H9 (cell line): ENCODE measurements around the gene SMCP. TPM values are rescaled to one million over a fixed set of nuclear protein-coding genes. Genes with fewer than 3 reads are reported as not detected.

Experiments used
- DNase-seq: peaks from one replicate; pipeline ENCODE4 v3.0.0-alpha.2; 2017
- H2AFZ ChIP-seq: one replicate; pipeline ENCODE4 v1.6.1; 2013; ENCODE audit warnings: mild to moderate bottlenecking, low read length, control low read depth, moderate library complexity
- H2AK5ac ChIP-seq: 2 replicates; pipeline ENCODE4 v1.6.1; 2013; ENCODE audit warnings: low read length, control low read depth, mixed read lengths; ENCODE audit not compliant: insufficient read length
- H2BK120ac ChIP-seq: one replicate; pipeline ENCODE4 v1.6.1; 2013; ENCODE audit warnings: low read depth, mild to moderate bottlenecking, low read length, control low read depth, inconsistent platforms; ENCODE audit not compliant: poor library complexity, severe bottlenecking
- H2BK12ac ChIP-seq: 2 replicates; pipeline ENCODE4 v1.6.1; 2013; ENCODE audit warnings: low read length, control low read depth, mixed read lengths, low read depth; ENCODE audit not compliant: insufficient read length
- H2BK15ac ChIP-seq: 2 replicates; pipeline ENCODE4 v1.6.1; 2013; ENCODE audit warnings: low read depth, low read length, control low read depth
- H2BK20ac ChIP-seq: one replicate; pipeline ENCODE4 v1.6.1; 2013; ENCODE audit warnings: low read depth, mild to moderate bottlenecking, low read length, control low read depth, inconsistent platforms; ENCODE audit not compliant: poor library complexity, severe bottlenecking
- H2BK5ac ChIP-seq: 2 replicates; pipeline ENCODE4 v1.6.1; 2013; ENCODE audit warnings: low read length, control low read depth, mixed read lengths; ENCODE audit not compliant: insufficient read length
- H3K14ac ChIP-seq: 2 replicates; pipeline ENCODE4 v1.6.1; 2013; ENCODE audit warnings: low read length, control low read depth; ENCODE audit not compliant: insufficient read depth
- H3K18ac ChIP-seq: 2 replicates; pipeline ENCODE4 v1.6.1; 2013; ENCODE audit warnings: low read depth, mild to moderate bottlenecking, mixed read lengths, low read length, control low read depth; ENCODE audit not compliant: insufficient read length
- H3K23ac ChIP-seq: 2 replicates; pipeline ENCODE4 v1.6.1; 2013; ENCODE audit warnings: low read length, control low read depth, mixed read lengths, low read depth; ENCODE audit not compliant: insufficient read length
- H3K23me2 ChIP-seq: 2 replicates; pipeline ENCODE4 v1.6.1; 2013; ENCODE audit warnings: low read depth, mild to moderate bottlenecking, mixed read lengths, low read length, control low read depth; ENCODE audit not compliant: insufficient read length, poor library complexity, severe bottlenecking
- H3K27ac ChIP-seq: 2 replicates; pipeline ENCODE4 v1.5.1; 2013; ENCODE audit warnings: low read length, control low read depth, mixed read lengths, low read depth; ENCODE audit not compliant: insufficient read length
- H3K27me3 ChIP-seq: 2 replicates; pipeline ENCODE4 v1.6.1; 2013; ENCODE audit warnings: low read length, control low read depth, inconsistent platforms; ENCODE audit not compliant: insufficient read depth
- H3K4ac ChIP-seq: 2 replicates; pipeline ENCODE4 v1.6.1; 2013; ENCODE audit warnings: low read depth, mild to moderate bottlenecking, control low read depth, inconsistent platforms, low read length, moderate library complexity
- H3K4me1 ChIP-seq: 2 replicates; pipeline ENCODE4 v1.6.1; 2013; ENCODE audit warnings: low read length, control low read depth, inconsistent platforms; ENCODE audit not compliant: insufficient read depth
- H3K4me2 ChIP-seq: 2 replicates; pipeline ENCODE4 v1.6.1; 2013; ENCODE audit warnings: low read length, control low read depth, mixed read lengths; ENCODE audit not compliant: insufficient read length, insufficient read depth
- H3K56ac ChIP-seq: 2 replicates; pipeline ENCODE4 v1.6.1; 2013; ENCODE audit warnings: low read depth, mild to moderate bottlenecking, mixed read lengths, low read length, control low read depth; ENCODE audit not compliant: insufficient read length
- H3K79me1 ChIP-seq: 2 replicates; pipeline ENCODE4 v1.6.1; 2013; ENCODE audit warnings: low read depth, mild to moderate bottlenecking, moderate library complexity, low read length, control low read depth, inconsistent platforms; ENCODE audit not compliant: insufficient read depth, poor library complexity, severe bottlenecking
- H3K79me2 ChIP-seq: 2 replicates; pipeline ENCODE4 v1.6.1; 2013; ENCODE audit warnings: low read length, control low read depth, inconsistent platforms; ENCODE audit not compliant: insufficient read depth
- H3K9ac ChIP-seq: 2 replicates; pipeline ENCODE4 v1.6.1; 2013; ENCODE audit warnings: low read length, control low read depth, mixed read lengths; ENCODE audit not compliant: insufficient read length; ENCODE audit errors: extremely low read depth
- H3K9me3 ChIP-seq: one replicate; pipeline ENCODE4 v1.6.1; 2013; ENCODE audit warnings: low read depth, low read length, inconsistent platforms; ENCODE audit not compliant: control insufficient read depth
- H3T11ph ChIP-seq: one replicate; pipeline ENCODE4 v1.6.1; 2013; ENCODE audit warnings: mild to moderate bottlenecking, low read length, control low read depth, inconsistent platforms
- H4K20me1 ChIP-seq: one replicate; pipeline ENCODE4 v1.6.1; 2013; ENCODE audit not compliant: control insufficient read depth, insufficient read length, insufficient read depth
- H4K5ac ChIP-seq: 2 replicates; pipeline ENCODE4 v1.6.1; 2013; ENCODE audit warnings: low read depth, mild to moderate bottlenecking, mixed read lengths, low read length, control low read depth; ENCODE audit not compliant: insufficient read length
- H4K8ac ChIP-seq: replicated peaks from 2 replicates; pipeline ENCODE4 v1.6.1; 2013; ENCODE audit warnings: low read length, control low read depth, mixed read lengths, low read depth; ENCODE audit not compliant: insufficient read length
- H4K91ac ChIP-seq: 2 replicates; pipeline ENCODE4 v1.6.1; 2013; ENCODE audit warnings: low read depth, mild to moderate bottlenecking, moderate library complexity, mixed read lengths, low read length, control low read depth; ENCODE audit not compliant: insufficient read length
- H3K27ac Mint-ChIP-seq, 3 experiments: 2 replicates in 2 of 3; 3 replicates in 1 of 3; pipeline ENCODE4 v1.8.0; 2020 to 2021; ENCODE audit warnings: mixed read lengths in 3 of 3, mild to moderate bottlenecking in 1 of 3, moderate library complexity in 1 of 3
- H3K27me3 Mint-ChIP-seq: 2 replicates; pipeline ENCODE4 v1.8.0; 2021; ENCODE audit warnings: low read depth, mild to moderate bottlenecking, moderate library complexity, mixed read lengths
- H3K36me3 Mint-ChIP-seq, 3 experiments: 2 replicates in 2 of 3; 3 replicates in 1 of 3; pipeline ENCODE4 v1.8.0; 2020 to 2021; ENCODE audit warnings: low read depth in 3 of 3, mixed read lengths in 3 of 3; ENCODE audit not compliant: insufficient read depth in 1 of 3
- H3K4me1 Mint-ChIP-seq, 2 experiments: 2 replicates each; pipeline ENCODE4 v1.8.0; 2020; ENCODE audit warnings: mixed read lengths in 2 of 2
- H3K4me3 Mint-ChIP-seq, 2 experiments: 2 replicates in 1 of 2; 3 replicates in 1 of 2; pipeline ENCODE4 v1.8.0; 2020 to 2021; ENCODE audit warnings: mild to moderate bottlenecking in 2 of 2, mixed read lengths in 2 of 2, moderate library complexity in 1 of 2
- H3K9me3 Mint-ChIP-seq, 2 experiments: 2 replicates in 1 of 2; 3 replicates in 1 of 2; pipeline ENCODE4 v1.8.0; 2020; ENCODE audit warnings: mild to moderate bottlenecking in 2 of 2, mixed read lengths in 2 of 2, moderate library complexity in 1 of 2
- WGBS: extraction: QIAGEN DNeasy Blood & Tissue Kit; methylation state at CpG from one replicate; pipeline ENCODE4 v1.1.7; 2013; ENCODE audit warnings: missing lambda C conversion rate, low lambda C conversion rate, mixed read lengths; ENCODE audit not compliant: insufficient read length; ENCODE audit errors: extremely low coverage; 5-methylcytosine and 5-hydroxymethylcytosine counted together
- total RNA-seq: library from RNA; stranded (reverse); gene quantifications from 2 replicates; pipeline ENCODE4 v1.2.1, GENCODE V29; 2021
- TF ChIP-seq, protein P1 (sequence below): fragments of 200-600 bp; sonication (generic); conservative IDR thresholded peaks from 3 replicates; pipeline ENCODE4 v1.8.0; 2021; ENCODE audit warnings: antibody characterized with exemption, mild to moderate bottlenecking

SMCP gene
- total RNA-seq, 1 experiment from 2014 or later: not detected

DNA sequence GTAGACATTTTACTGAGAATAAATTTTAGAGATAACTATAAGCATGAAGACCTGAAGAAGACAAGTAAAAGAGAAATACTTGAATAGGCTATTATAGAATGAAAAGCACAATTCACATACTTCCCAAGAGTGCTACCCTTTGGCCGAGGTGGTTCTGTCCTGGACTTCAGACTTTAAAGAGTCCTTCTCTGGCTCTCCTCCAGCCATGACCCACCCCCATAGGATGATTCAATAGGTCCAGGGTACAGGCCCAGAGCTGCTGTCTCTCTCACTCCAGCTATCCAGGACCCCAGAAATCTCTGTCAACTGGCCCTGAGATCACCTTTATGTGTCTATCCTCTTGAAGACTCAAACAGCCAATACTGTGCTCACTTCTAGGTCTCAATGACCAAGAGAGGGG lies 1.3 kb upstream of the SMCP start:
- H3K27me3 Mint-ChIP-seq: no peaks in the 10 kb centered on the region; the same call in none of the 2 replicates
- H3K4me3 Mint-ChIP-seq: no peak overlapping the region

More for the DNA sequence above, 1.3 kb upstream of the SMCP start:
- H3K23ac ChIP-seq: no peak overlapping the region
- no peaks in the 10 kb centered on the region for H3K27me3 ChIP-seq
- no peak overlapping the region for H2BK120ac ChIP-seq
- no peak overlapping the region for H3K14ac ChIP-seq
- no peak overlapping the region for H3K18ac ChIP-seq
- H3K27ac Mint-ChIP-seq: no peak overlapping the region
- no peak overlapping the region for H2BK20ac ChIP-seq
- H3K9ac ChIP-seq: no peak overlapping the region
- H3K4me2 ChIP-seq: no peak overlapping the region
- H2BK12ac ChIP-seq: no peak overlapping the region
- no peak overlapping the region for H3K4ac ChIP-seq
- DNase-seq: no peak
- TF ChIP-seq, protein P1, sequence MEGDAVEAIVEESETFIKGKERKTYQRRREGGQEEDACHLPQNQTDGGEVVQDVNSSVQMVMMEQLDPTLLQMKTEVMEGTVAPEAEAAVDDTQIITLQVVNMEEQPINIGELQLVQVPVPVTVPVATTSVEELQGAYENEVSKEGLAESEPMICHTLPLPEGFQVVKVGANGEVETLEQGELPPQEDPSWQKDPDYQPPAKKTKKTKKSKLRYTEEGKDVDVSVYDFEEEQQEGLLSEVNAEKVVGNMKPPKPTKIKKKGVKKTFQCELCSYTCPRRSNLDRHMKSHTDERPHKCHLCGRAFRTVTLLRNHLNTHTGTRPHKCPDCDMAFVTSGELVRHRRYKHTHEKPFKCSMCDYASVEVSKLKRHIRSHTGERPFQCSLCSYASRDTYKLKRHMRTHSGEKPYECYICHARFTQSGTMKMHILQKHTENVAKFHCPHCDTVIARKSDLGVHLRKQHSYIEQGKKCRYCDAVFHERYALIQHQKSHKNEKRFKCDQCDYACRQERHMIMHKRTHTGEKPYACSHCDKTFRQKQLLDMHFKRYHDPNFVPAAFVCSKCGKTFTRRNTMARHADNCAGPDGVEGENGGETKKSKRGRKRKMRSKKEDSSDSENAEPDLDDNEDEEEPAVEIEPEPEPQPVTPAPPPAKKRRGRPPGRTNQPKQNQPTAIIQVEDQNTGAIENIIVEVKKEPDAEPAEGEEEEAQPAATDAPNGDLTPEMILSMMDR: no peak
- H3K9me3 Mint-ChIP-seq: peaks cover 50 to 54% of the 10 kb centered on the region in 2 experiments
- H4K5ac ChIP-seq: no peak overlapping the region
- no peak overlapping the region for H2AFZ ChIP-seq
- no CpG with 5 or more reads among the region's 1 CpG for WGBS
- peaks cover 7 to 14% (median 8%) of the 10 kb centered on the region in 3 experiments; a peak in 5 of 7 replicates for H3K36me3 Mint-ChIP-seq
- H3K23me2 ChIP-seq: no peaks in the 10 kb centered on the region
- no peaks in the 10 kb centered on the region for H3K4me1 ChIP-seq
- H4K91ac ChIP-seq: no peak overlapping the region
- H2BK5ac ChIP-seq: no peak overlapping the region
- no peaks in the 10 kb centered on the region for H3K79me2 ChIP-seq
- no peaks in the 10 kb centered on the region for H4K20me1 ChIP-seq
- H2AK5ac ChIP-seq: no peak overlapping the region
- H3K56ac ChIP-seq: no peak overlapping the region
- H2BK15ac ChIP-seq: no peak overlapping the region
- H3T11ph ChIP-seq: no peak overlapping the region
- H3K27ac ChIP-seq: no peak overlapping the region
- no peak overlapping the region for H4K8ac ChIP-seq
- H3K79me1 ChIP-seq: no peaks in the 10 kb centered on the region
- H3K4me1 Mint-ChIP-seq: no peaks in the 10 kb centered on the region
- no peaks in the 10 kb centered on the region for H3K9me3 ChIP-seq
